ENCODE data around the gene RAB29.

The RAB29 gene

DNA sequence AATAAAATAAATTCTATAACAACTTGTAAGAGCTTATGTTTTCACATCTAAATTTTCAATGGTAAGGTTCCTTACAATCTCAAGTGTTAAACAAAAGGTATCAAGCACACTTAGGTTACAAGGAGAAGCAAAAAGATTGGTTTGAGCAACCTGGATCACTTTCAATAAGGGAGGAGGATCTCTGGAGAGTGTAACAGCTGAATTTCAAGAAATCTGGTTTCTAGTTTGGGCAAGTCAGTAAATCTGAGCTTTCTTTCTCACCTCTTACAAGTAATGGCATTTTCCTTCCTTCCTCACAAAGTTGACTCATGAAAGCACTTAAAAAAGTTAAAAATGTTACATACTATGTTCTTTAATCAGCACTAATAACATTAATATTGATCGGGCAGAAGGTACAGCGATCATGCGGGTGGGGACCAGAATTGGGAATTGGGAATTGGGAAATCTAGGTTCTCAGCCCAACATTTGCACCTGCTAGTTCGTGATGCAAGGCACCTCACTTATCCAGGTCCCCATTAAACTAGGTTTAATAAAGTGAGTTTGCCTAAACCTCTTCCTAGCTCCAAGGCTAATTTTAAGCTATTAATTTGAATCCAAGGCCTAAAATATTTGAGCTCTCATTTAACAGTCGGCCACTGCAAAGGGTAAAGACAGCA, 28.4 kb downstream of the RAB29 start:
- Histone ChIP-seq H3K9me3 (no peaks in the 10 kb centered on the region), H3K36me3 (peaks cover 15% of the 10 kb centered on the region), H3K4me3 (ENCODE audit: low read depth, low read length) (peak overlapping the region; percentile 93), H3K4me1 (peaks cover 8% of the 10 kb centered on the region), H3K27me3 (no peaks in the 10 kb centered on the region)
- no peak for DNase-seq
- TF ChIP-seq, protein P1, sequence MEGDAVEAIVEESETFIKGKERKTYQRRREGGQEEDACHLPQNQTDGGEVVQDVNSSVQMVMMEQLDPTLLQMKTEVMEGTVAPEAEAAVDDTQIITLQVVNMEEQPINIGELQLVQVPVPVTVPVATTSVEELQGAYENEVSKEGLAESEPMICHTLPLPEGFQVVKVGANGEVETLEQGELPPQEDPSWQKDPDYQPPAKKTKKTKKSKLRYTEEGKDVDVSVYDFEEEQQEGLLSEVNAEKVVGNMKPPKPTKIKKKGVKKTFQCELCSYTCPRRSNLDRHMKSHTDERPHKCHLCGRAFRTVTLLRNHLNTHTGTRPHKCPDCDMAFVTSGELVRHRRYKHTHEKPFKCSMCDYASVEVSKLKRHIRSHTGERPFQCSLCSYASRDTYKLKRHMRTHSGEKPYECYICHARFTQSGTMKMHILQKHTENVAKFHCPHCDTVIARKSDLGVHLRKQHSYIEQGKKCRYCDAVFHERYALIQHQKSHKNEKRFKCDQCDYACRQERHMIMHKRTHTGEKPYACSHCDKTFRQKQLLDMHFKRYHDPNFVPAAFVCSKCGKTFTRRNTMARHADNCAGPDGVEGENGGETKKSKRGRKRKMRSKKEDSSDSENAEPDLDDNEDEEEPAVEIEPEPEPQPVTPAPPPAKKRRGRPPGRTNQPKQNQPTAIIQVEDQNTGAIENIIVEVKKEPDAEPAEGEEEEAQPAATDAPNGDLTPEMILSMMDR (IDR thresholded peaks at IDR 0.05; ENCODE audit: low read depth, low read length), result no peak

DNA sequence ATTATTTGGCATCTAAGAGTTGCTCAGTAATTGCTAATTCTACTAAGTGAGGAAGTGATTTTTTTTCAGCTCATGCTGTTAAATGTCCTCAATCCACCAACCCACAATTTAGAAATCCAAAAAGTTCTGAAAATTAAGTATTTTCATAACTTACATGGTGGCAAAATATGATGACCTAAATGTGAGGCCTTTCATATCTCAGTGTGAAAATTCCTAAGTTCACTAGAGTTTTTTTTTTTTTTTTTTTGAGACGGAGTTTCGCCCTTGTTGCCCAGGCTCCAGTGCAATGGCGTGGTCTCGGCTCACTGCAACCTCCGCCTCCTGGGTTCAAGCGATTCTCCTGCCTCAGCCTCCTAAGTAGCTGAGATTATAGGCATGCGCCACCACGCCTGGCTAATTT, 30.9 kb downstream of the RAB29 start:
- DNase-seq, result no peak
- TF ChIP-seq, protein P1 (IDR thresholded peaks at IDR 0.05; ENCODE audit: low read depth, low read length), result no peak
- Histone ChIP-seq H3K36me3 (peaks cover 21% of the 10 kb centered on the region), H3K9me3 (no peaks in the 10 kb centered on the region), H3K4me1 (peaks cover 8% of the 10 kb centered on the region), H3K4me3 (ENCODE audit: low read depth, low read length) (no peak overlapping the region), H3K27me3 (no peaks in the 10 kb centered on the region)

GRCh38 chr1:205743977-205744376, 31.3 kb downstream of the RAB29 start:
- TF ChIP-seq, protein P1 (IDR thresholded peaks at IDR 0.05; ENCODE audit: low read depth, low read length), result no peak

GRCh38 chr1:205741681-205742080, 33.6 kb downstream of the RAB29 start:
- no peak for DNase-seq
- no peaks in the 10 kb centered on the region for H3K27me3 ChIP-seq
- H3K4me3 ChIP-seq (ENCODE audit: low read depth, low read length), result no peak overlapping the region
- peaks cover 3% of the 10 kb centered on the region; the same call in 1 of the 2 replicates for H3K4me1 ChIP-seq
- TF ChIP-seq, protein P1 (IDR thresholded peaks at IDR 0.05; ENCODE audit: low read depth, low read length), result no peak
- H3K36me3 ChIP-seq, result peaks cover 28% of the 10 kb centered on the region
- no peaks in the 10 kb centered on the region for H3K9me3 ChIP-seq

More at GRCh38 chr1:205743977-205744376, 31.3 kb downstream of the RAB29 start:
- peaks cover 8% of the 10 kb centered on the region for H3K4me1 ChIP-seq
- H3K27me3 ChIP-seq, result no peaks in the 10 kb centered on the region
- H3K9me3 ChIP-seq, result no peaks in the 10 kb centered on the region
- H3K36me3 ChIP-seq, result peaks cover 23% of the 10 kb centered on the region
- DNase-seq, result no peak
- no peak overlapping the region for H3K4me3 ChIP-seq (ENCODE audit: low read depth, low read length)

DNA sequence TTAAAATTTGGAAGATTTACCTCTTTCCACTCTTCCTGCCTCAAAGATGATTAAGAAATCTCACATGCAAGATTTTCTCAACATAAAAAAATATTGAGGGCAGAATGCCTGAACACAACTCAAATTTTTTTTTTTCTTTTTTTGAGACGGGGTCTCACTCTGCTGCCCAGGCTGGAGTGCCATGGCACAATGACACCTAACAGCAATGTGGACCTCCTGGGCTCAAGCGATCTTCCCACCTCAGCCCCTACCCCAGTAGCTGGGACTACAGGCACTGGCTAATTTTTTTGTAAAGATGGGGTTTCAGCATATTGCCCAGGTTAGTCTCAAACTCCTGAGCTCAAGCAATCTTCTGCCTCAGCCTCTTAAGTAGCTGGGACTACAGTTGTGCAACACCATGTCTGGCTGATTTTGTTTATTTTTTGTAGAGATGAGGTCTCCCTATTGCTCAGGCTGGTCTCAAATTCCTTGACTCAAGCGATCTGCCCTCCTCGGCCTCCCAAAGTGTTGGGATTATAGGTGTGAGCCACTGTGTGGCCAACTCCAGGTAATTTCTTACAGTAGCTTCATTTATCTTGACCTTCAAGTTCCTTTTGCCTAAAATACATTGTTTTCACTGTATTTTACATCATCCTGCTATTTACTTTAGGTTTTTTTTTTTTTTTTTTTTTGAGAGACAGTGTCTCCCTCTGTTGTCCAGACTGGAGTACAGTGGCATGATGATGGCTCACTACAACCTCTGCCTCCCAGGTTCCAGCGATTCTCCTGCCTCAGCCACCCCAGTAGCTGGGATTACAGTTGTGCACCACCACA, 35.7 kb downstream of the RAB29 start:
- Histone ChIP-seq H3K36me3 (peaks cover 44% of the 10 kb centered on the region), H3K4me3 (ENCODE audit: low read depth, low read length) (no peak overlapping the region), H3K4me1 (0 out of 2 replicates have a peak, but pooled peaks cover 2% of the 10 kb centered on the region), H3K9me3 (no peaks in the 10 kb centered on the region), H3K27me3 (no peaks in the 10 kb centered on the region)
- DNase-seq, result no peak
- TF ChIP-seq, protein P1 (IDR thresholded peaks at IDR 0.05; ENCODE audit: low read depth, low read length), result 0 out of 2 replicates have a peak, but pooled peaks have one; percentile 13

GRCh38 chr1:205735218-205735617, 40.1 kb downstream of the RAB29 start:
- TF ChIP-seq, protein P1 (IDR thresholded peaks at IDR 0.05; ENCODE audit: low read depth, low read length), result no peak

More at GRCh38 chr1:205735218-205735617, 40.1 kb downstream of the RAB29 start:
- no peaks in the 10 kb centered on the region for H3K9me3 ChIP-seq
- no peaks in the 10 kb centered on the region for H3K27me3 ChIP-seq
- H3K4me1 ChIP-seq, result no peaks in the 10 kb centered on the region
- H3K36me3 ChIP-seq, result peaks cover 54% of the 10 kb centered on the region
- H3K4me3 ChIP-seq (ENCODE audit: low read depth, low read length), result no peak overlapping the region
- no peak for DNase-seq
